ENCODE measurements around the gene GAPT.

- no peak for TF ChIP-seq CTCF (IDR thresholded peaks at IDR 0.05)
- no peak for TF ChIP-seq POLR2A (IDR thresholded peaks at IDR 0.05)
Observed at GRCh38 chr5:58450811-58451629, 40.2 kb upstream of the GAPT start.
